CD4-positive, alpha-beta T cell treated with Interleukin-15 for 4 hours (primary cell): Measurements from ENCODE around the gene NCSTN.
A peak's percentile ranks its signal among the peaks of the same experiment; 100 is the strongest.

Experiments
- DNase-seq: peaks from one replicate; pipeline ENCODE4 v3.0.0-alpha.2; 2020; ENCODE audit warnings: low spot score

Gene NCSTN

GRCh38 chr1:160342953-160343869, at the start of gene NCSTN, which contains the start of gene COPA:
TSS of gene NCSTN (plus strand) at chr1:160343383. CDS start at chr1:160343397, 14 bp downstream.
TSS of gene COPA (minus strand) at chr1:160343250. CDS start at chr1:160343170, 80 bp downstream.
- peak; percentile 92 for DNase-seq

DNA sequence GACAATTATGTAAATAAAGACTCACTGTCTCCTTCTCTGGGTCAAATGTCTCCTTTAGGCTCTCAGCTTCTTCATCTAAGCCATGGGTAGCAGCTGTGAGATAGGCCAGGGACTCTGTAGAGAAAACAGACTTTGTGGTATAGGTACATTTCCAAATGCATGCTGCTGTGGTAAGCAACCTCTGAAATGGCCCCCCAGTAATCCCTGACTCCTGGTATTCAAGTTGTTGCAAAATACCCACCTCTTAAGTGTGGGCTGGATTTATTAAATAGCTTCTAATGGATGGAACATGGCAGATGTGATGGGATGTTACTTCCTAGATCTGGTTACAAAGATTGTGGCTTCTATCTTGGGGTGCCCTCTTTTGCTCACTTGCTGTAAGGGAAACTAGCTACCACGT, 47.1 kb upstream of the NCSTN start:
- DNase-seq: no peak

DNA sequence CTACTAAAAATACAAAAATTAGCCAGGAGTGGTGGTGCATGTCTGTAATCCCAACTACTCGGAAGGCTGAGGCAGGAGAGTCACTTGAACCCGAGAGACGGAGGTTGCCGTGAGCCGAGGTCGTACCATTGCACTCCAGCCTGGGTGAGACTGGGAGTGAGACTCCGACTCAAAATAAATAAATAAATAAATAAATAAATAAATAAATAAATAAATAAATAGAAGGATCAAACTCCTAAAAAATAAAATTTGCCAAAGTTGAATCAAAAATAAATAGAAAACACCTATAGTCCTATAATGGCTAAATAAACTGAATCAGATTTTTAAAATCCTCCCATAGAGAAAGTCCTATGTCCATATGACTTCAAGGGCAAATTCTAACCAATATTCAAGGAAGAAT, 43.0 kb upstream of the NCSTN start:
- DNase-seq: no peak

GRCh38 chr1:160307118-160307791, 35.9 kb upstream of the NCSTN start:
- DNase-seq: no peak

DNA sequence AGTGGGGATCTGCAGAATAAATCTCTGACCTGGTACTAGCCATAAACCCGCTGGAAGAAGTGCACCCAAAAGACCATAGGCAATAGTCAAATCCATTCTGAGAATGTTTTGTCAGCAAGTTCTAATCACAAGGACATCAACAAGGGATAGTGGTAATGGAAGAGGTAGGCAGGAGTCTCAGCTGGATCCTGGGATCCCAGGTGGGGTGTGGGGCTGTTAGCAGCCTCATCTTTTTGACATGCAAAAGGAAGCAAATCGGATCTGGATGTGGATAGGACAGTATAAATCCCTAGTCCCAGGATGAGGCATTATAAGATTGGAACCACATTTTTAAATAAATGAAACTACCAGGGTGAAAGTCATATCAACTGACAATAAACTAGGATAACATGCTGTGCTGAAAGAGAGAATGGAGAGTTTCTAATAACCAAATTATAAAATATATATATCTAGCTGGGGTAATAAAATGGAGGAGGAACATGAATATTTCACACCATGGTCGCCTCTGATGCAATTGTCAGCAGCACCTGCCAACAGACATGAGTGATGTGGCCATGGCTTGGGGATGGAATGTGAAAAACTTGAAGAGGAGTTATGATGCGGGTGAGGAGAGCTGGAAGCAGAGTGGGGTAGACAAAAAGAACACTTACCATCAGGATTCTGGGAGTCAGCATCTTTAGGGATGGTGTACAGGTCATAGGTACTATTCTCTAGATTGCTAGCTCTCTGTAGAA, 34.6 kb upstream of the NCSTN start:
- no peak for DNase-seq

- no peak for DNase-seq
These were observed 34.0 kb upstream of the NCSTN start for GRCh38 chr1:160309185-160309557.

DNA sequence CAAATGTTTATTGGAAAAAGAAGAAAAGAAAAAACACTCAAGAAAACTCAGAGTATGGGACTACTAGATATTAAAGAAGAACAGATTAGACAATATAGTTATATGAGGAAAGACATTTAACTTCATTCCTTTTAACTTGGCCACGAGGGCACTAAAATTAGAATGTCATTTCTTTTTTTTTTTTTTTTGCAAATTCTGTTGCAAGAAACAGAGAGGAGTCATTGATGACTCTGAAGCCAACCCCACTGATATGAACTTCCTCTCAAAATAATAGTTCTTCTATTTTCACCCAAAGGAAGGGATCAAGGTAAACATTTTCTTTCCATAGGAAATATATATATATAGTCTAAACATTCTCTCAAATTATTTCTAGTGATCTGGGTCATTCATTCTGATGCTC, 33.6 kb upstream of the NCSTN start:
- no peak for DNase-seq

DNA sequence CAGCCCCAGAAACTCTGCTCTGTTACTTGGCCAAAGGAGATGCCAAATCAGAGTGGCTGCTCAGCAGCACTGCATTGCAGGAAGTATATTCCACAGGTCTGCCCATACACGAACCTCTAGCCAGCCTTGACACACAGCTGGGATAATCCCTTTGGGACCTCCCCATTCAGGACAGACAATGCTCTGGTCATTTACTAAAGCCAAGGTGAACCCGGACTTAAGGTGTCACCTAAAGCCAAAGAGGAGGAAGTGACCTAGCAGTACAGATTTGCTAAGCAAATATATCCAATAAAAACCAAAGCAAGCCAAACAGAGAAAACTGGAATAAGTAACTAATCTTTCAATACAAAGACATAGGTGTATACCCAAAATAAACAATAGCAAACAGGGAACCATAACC, 27.8 kb upstream of the NCSTN start:
- DNase-seq: no peak

- DNase-seq: no peak
These were observed 20.4 kb upstream of the NCSTN start for GRCh38 chr1:160322831-160323230.

GRCh38 chr1:160325252-160325651, 17.9 kb upstream of the NCSTN start:
- DNase-seq: no peak

GRCh38 chr1:160326418-160326817, 16.8 kb upstream of the NCSTN start:
- no peak for DNase-seq

DNA sequence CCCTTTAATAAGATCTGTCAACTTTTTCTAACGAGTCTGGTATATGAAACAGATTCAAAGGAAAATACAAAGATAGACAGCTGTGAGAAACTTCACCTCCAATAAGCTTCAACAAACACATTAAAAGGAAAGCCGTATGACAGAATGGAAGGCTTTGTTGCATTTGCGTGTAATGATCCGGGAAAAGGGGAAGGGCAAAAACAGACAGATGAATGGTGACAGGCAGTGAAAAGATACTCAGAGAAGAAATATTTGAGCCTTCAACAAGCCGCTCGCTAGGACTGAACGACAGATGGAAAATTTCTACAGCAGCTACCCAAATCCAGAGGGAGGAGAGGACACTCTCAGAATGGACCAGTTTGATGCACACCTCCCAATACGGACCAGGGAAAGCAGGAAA, 15.0 kb upstream of the NCSTN start:
- DNase-seq: no peak

DNA sequence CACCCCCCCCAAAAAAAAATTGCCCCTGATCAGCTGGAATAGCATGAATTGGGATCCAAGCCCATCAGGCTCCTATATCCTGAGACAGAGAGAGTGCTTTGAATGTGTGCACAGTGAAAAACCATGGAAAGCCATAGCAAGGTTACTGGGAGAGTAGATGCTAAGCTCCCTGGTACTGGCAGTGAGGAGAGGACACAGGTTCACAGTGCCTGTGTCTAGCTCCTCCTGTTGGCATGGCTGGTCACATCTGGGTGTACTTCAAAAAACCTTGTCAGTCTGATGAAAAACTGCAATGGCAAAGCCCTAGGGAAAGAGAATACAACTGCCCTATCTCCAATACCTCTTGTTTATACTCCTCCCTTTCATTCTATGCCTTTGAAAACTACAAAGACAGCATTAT, 13.1 kb upstream of the NCSTN start:
- no peak for DNase-seq

GRCh38 chr1:160332516-160332915, 10.7 kb upstream of the NCSTN start:
- DNase-seq: no peak

- no peak for DNase-seq
These were observed 4.6 kb upstream of the NCSTN start for GRCh38 chr1:160338580-160338979.

- DNase-seq: no peak
These were observed 3.0 kb upstream of the NCSTN start for GRCh38 chr1:160340146-160340545.

- no peak for DNase-seq
These were observed 2.3 kb upstream of the NCSTN start for GRCh38 chr1:160340866-160341265.

DNA sequence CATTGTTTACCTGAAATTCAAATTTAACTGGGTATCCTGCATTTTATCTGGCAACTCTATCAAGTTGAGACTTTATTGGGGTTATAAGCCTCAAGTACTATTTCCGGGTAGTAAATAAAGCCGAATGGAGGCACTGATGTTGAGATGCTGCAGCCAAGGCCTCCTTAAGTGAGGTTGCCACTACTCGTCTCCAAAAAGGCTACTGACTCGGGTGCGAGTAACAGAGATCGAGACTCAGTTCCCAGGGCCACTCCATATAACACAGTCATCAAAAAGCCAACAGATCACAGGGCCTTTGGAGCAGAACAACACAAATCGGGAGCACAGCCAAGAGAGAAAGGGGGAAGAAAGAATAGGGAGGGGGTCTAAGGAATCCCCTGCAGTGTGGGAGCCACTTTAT, 657 bp upstream of the NCSTN start:
- peak; percentile 10 for DNase-seq

DNA sequence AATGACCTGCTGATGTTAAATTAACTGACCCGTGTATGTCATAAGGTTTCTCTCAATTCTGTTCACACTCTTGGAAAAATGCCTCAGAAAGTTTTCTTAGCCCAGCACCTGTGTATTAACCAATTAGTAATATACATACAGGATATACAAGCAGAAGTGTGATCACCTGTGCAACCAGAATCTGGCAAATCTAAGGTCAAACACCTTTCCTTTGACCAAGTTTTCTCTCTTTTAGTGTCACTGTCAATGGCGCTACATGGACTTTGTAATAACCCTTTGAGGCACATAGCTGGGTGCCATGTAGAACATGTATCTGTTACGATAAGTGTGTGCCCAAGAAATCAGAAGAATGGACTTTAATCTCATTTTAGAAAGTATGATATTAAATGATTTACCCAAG, 1.1 kb downstream of the NCSTN start:
- no peak for DNase-seq

- DNase-seq: no peak
These were observed 1.8 kb downstream of the NCSTN start for GRCh38 chr1:160344936-160345335.

DNA sequence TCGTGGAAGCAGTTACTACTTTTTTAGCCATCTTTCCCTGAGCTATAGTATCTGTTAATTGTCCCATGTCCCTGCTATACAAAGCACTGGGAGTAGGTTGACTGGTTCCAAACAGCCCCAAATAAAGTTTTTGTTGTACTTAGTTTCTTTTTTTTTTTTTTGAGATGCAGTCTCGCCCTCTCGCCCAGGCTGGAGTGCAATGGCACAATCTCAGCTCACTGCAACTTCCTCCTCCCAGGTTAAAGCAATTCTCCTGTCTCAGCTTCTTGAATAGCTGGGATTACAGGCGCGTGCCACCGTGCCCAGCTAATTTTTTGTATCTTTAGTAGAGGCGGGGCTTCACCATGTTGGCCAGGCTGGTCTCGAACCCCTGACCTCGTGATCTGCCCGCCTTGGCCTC, 3.3 kb downstream of the NCSTN start:
- no peak for DNase-seq

DNA sequence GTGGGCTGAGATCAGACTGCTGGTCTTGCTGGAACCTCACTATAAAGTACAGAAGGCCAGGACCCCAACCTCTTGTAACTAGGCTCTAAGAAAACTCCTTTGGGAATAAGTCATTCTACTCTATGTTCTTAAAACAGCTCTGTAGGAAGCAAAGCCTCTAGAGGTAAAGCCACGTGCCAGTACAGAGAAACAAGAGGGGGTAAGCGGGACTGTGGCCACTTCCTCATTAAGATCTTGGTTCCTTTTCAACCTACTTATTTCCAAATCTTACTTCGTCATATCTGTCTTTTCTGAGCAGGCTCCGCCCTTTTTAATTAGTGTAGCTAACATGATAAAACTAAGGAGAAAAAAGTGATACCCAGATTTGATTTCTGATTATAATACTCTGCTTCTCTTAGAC, 3.8 kb downstream of the NCSTN start:
- DNase-seq: no peak

GRCh38 chr1:160351629-160352028, 8.4 kb downstream of the NCSTN start:
- DNase-seq: no peak
